GM18861 (cell line): ENCODE results near the gene ANKFY1.
"Not testable (repeated sequence)": the region's sequence is repeated elsewhere in the genome, so short reads cannot be mapped to it uniquely, and the experiment has no call there.

Experiments used
- ATAC-seq: cut with Tn5 transposase; IDR thresholded peaks from one replicate; pipeline ENCODE4 v1.9.1; 2021; ENCODE audit not compliant: unreplicated experiment

ANKFY1 gene

DNA sequence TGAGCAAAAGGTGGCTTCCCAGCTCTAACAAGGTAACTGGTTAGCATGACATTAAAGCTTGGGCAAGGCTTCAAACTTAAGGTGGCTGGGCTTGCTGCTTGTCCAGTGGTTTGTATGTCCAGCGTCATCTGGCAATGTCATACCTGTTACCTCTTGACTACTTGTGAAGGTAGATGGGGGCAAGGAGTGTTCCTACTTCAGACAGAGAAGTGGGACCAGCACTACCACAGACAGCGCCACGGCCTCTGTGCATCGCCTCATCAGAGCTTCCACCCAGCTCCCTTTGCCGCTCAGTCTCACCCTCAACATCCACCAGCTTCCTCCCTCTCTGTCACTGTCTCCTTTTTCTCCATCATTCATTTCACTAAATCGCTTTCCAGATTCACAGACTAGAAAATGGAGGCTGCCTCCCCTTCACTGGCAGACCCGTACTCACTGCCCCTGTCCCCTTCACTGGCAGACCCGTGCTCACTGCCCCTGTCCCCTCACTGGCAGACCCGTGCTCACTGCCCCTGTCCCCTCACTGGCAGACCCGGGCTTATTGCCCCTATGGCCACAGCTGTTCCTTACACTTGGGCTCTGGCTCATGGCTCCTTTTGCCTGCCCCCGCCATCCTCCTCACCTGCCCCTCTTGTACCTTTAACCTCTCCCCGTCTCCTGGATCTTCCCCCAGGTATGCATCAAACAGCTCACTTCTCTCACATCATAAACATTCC lies 106.0 kb downstream of the ANKFY1 start:
- ATAC-seq, result no peak

DNA sequence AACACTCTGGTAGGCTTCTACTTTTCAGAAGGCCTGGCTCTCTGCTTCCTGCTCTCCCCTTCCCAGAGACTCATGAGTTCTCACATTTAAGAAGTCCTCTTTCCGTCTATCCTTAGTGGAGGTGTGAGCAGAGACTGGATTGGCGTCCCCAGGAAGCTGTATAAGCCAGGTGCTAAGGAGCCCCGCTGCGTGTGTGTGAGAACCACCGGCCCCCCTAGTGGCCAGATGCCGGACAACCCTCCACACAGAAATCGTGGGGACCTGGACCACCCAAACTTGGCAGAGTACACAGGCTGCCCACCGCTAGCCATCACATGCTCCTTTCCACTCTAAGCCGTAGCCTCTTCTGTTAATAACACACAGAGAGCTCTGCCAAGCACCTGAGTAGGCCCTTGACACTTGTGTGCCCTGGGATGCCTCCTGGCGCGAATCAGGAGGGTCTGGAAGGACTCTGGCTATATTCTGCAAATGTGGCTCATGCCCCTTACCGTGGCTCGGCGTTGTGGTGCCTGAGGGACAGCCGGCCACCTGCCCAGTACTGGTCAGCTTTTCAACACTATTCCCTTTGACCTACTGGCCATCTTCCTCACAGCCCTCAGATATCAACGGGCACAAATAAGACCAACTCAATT lies 106.9 kb downstream of the ANKFY1 start:
- ATAC-seq, result no peak

DNA sequence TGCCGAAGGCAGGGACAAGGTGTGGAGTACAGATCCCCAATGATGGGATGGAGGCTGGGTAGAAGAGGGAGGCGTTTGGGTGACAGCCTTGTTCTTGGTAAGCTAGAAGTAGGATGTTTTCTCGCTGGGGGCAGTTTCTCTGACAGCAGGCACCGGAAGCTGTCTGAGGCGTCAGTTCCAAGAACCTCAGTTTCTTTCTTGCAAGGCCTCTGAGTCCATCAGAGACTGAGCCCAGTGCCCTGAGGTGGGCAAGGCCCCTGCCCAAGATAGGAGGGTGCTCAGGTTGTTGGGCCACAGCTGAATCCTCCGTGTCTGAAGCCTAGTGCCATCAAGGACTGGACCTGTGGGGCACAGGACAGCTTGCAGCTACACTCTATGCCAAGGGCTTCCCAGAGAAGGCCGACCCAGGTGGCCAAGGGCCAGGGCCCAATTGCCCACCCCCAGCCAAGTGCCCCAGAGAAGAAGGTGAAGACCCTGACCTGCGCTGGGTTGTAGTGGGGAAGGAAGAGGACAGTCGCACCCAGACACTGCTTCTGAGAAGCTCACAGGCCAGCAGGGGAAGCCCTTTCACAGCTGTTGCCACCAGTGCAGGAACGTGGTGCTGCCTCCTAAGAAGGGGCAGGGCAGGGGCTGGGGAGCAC lies 107.7 kb downstream of the ANKFY1 start:
- no peak for ATAC-seq

DNA sequence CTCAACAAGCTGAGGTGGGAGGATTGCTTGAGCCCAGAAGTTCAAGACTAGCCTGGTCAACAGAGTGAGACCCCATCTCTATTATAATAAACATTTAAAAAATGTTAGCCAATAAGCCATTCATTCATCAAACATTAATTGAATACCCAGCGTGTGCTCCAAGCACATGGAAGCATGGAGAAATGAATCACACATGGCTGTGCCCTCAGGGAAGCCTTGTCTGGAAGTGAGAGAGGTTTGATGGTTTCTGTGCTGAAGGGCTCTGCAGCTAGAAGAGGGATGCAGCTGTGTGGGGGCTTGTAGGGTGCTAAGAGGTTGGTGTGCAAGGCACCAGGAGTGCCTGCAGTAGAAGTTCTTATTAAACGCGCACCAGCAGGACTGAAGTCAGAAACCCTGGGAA lies 109.6 kb downstream of the ANKFY1 start:
- ATAC-seq, result no peak

DNA sequence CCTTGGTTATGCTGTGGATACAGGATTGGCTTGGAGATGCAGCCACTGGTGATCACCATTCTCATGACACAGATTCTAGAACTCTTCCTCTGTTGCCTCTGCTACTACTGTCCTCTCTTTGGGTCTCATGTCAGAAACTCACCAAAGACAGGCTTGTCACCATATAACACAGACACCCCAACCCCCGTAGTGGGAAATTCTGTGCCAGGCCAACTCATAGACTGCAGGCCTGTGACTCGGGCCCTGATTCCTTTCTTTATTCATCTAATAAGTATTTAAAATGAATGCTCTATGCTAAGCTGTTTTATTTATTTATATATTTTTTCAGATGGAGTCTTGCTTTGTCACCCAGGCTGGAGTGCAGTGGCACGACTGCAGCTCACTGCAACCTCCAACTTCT lies 111.3 kb downstream of the ANKFY1 start:
- no peak for ATAC-seq

DNA sequence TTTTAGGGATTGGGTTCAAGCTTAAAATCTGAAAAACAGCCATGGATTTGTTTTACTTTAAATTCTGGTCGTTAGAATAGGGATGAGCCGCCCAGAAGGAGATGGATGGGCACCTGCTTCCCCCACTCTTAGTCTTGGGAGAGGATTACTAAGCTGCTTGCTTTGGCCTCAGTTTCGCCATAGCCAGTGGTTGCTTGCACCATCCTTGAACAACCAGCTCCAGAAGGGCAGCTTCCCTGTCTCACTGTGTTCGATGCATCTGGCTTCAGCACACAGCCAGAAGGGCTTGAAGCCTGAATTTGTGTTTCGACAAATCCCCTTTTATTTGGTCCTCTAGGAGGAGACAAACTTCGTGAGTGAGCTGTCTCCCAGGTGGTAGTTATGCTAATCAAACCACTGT lies 113.7 kb downstream of the ANKFY1 start:
- no peak for ATAC-seq

DNA sequence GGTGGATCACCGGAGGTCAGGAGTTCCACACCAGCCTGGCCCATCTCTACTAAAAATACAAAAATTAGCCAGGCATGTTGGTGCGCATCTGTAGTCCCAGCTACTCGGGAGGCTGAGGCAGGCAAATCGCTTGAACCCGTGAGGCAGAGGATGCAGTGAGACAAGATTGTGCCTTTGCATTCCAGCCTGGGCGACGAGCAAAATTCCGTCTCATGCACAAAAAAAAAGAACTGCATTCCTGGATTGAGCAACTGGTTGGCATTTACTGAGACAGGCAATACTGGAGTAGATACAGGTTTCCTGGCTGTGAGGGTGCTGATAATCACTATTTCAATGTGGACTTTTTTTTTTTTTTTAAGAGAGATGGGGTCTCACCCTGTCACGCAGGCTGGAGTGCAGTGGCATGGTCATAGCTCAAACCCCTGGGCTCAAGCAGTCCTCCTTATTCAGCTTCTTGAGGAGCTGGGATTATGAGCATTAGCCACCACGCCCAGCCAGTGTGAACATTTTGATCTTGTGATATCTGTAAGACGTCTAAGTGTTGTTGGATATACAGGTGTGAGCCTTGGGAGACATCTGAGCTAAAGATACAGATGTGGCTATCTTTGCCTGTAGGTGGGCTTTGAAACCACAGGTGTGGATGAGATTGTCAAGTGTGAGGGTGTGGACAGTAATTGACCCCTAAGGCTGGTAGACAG lies 115.0 kb downstream of the ANKFY1 start:
- ATAC-seq, result no peak

DNA sequence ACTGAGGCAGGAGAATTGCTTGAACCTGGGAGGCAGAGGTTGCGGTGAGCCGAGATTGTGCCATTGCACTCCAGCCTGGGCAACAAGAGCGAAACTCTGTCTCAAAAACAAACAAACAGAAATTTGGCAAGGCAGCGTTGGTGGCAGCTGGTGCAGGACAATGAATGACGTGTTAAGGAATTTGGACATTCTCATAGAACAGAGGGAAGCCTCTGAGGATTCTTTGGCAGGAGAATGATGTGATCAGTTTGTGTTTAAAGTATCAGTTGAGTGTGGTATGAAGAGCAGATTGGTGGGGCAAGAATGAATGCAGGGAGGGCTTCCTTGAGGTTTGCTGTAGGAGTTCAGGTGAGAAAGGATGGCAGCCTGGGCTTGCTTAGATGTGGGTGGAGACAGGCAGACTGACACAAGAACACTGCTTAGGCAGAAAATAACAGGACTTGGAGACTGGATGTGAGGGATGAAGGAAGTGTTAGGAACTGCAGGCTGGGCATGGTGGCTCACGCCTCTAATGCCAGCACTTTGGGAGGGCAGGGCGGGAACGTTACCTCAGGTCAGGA lies 115.9 kb downstream of the ANKFY1 start:
- ATAC-seq, result no peak

DNA sequence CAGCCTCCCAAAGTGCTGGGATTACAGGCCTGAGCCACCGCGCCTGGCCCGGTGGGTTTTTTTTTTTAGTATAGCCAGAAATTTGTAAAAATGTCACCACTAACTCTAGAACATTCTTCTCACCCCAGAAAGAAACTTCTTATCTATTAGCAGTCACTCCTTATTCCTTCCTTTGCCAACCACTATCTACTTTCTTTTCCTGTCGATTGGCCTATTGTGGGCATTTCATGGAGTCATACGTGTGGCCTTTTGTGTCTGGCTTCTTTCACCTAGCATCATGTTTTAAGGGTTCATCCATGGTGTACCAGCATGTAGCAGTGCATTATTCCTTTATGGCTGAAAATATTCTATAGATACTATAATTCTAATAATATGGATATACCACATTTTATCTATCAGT lies 117.1 kb downstream of the ANKFY1 start:
- ATAC-seq, result no peak

DNA sequence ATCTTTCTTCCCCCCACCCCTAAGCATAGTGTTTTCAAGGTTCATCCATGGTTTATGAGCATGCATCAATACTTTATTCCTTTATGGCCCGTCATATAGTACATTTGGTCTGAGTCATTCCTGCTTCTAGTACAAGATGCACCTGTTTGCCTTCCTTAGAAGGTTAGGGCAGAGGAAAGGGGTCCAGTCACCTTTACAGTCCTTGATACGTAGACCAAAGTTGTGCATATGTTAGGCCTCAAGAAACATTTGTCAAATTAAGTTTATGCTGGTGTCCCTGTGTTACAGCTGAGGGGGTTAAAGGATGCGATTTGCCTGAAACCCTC lies 119.4 kb downstream of the ANKFY1 start:
- no peak for ATAC-seq

DNA sequence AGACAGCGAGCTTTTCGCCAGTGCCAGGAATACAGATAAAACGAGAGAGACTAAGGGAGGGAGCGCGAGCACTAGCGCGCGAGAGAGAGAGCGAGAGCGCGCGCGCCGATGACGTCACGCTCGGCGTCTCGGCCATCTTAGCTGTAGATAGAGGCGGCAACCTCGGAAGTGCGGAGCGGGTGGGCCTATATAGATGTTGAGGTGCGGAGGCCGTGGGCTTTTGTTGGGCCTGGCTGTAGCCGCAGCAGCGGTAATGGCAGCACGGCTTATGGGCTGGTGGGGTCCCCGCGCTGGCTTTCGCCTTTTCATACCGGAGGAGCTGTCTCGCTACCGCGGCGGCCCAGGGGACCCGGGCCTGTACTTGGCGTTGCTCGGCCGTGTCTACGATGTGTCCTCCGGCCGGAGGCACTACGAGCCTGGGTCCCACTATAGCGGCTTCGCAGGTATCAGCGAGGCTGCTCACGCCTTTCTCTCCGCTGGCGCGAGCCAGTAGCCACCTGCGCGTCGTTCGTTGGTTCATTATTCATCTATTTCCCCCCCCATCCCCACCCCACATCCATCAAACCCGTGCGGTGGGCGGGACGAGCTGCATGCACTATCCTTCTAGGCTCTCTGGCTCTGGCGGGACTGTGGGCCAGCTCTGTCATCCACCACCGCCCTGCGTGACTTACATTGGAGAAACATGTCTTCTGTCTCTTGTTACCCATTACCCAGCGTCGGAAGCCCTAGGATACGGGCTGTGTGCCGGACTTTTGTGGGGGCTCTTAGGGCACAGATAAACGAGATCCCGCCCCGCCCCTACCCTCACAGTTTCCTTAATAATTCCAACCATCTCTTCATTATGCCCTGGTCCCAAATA lies 120.0 kb downstream of the ANKFY1 start:
- ATAC-seq, result peak; percentile 57

DNA sequence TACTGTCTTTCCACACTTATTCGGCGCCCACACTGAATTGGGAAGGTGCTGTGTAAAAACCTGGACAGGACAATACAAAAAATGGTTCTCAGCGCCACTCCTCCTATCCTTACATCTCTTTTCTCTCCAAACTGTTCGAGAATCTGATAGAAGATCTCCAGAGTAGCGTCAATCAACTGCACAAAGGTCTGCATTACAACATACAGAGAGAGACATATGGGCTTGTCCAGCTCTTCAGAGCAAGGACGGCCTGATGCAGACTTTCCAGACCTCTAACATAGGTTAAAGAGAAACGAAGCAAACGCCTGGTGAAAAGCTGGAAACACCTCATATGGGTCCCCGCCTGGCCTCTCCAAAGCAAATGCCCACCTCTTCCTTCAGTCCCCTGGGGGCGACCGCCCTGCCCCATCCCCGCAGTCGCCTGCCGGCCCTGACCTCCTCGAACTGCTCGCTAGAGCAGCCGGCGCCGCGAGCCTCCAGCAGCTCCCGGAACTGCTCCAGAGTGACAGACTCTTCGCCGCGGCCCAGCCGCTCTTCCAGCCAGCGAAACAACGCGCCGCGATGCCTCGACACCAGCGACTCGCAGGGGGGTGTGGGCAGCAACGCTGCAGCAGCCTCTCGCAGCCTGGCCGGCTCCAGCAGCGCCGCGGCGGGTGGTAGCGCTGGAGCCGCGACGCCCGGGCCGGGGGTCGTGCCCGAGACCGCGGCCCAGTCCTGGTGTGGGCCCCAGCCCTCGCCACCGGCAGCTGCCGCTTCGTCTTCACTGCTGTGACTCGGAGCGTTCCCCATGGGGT lies 121.5 kb downstream of the ANKFY1 start:
- ATAC-seq, result peak; percentile 8

DNA sequence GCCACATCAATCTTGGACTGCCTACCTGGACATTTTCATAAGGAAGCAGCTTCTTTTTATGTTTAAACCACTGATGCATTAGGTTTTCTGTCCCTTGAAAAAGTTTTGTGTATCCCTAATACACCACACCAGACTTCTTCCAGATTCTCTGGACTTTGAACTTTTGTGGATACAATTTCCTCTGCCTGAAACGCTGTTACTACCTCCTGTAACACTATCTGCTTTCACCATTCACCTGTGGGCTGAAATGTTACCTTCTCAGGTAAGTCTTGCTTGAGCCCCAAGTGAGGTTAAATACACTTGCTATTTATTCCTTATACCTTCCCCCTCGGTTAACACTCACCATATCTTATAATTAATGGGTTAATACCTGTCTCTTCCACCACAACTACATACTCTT lies 123.7 kb downstream of the ANKFY1 start:
- ATAC-seq, result no peak

DNA sequence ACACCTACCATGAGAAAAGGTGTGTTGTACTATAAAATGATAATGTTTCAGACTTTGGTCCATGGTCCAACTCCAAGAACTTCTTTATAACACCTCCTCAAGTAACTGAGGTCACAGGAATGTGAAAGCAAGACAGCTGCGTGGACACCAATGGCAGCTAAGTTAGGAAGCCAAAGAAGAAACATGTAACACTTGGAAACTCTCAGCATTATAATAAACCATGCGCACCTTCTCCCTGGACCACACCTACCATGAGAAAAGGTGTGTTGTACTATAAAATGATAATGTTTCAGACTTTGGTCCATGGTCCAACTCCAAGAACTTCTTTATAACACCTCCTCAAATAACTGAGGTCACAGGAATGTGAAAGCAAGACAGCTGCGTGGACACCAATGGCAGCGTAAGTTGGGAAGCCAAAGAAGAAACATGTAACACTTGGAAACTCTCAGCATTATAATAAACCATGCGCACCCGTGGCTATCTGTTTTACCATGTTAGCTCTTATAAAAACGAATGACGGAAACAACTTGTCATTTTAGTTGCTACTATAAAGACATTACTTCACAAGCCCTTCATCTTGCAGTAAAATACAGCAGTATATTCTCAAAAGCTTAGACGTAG lies 124.8 kb downstream of the ANKFY1 start:
- ATAC-seq, result not testable (repeated sequence)

DNA sequence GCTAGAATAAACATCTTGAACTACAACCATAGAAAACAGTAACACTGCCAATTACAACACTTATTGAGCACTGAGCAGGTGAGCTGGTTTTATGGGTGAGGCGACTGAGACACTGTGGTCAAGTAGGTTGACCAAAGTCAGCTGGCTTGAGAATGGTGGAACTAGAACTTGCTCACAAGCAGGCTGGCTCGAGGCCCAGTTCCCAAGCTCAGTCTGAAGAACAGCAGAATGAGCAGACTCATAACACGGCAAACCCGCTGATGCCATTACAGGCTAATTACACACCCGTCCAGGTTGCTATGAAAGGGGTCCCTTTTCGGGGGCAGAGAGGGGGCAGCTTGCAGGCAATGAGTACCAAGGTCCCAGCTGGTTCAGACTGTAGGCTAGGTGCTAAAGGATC lies 127.4 kb downstream of the ANKFY1 start:
- ATAC-seq, result no peak

DNA sequence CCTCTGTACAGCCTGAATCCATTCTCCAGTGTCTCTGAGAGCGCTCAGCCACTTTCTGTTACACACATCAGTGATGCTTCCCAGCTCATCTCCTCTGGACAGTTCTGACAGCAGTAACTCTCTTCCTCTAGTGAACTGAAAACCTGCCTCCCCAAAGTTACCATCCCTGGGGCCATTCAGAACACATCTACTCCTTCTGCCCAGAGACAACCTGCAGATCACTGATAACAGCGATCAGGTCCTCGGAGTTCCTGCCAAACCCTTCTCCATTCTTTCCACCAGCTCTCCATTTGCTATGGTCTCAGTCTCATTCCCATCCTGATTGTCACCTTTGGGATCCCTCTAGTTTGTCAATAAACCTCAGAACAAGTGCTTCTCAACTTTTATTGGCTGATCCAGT lies 128.3 kb downstream of the ANKFY1 start:
- ATAC-seq, result no peak

DNA sequence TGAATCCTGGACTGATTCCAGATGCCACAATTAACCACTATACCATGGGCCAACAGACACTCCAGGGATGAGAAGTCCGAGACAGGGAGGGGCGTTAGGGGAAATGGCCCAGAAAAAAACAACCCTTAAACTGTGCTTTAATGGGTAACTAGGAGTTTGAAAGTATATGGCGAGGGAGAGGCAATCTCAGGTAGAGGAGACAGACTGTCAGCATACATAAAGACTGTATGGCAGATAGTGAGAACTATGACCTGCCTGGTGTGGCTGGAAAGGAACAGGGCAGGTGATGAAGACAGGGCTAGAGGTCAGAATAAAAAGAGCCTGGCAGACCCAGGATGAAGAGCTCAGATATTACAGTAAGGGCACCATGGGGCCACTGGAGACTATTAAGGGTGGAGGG lies 129.1 kb downstream of the ANKFY1 start:
- no peak for ATAC-seq

DNA sequence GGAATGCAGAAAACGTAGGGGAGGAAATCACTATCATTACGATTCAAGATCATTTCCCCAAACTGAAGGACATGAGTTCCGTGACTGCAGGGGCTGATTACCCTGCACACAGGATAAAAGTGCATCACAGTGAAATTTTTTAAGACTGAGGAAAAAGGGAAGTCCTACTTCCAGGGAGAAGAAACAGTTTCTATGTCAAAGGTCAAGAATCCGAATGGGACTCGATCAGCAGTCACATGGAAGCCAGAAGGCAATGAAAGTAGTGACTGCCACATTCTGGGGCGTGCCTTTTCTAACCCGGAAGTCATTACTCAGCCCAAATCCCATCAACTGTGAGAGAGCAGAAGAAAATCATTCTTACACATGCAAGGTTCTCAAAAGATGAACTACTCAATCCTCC lies 133.1 kb downstream of the ANKFY1 start:
- ATAC-seq, result no peak

DNA sequence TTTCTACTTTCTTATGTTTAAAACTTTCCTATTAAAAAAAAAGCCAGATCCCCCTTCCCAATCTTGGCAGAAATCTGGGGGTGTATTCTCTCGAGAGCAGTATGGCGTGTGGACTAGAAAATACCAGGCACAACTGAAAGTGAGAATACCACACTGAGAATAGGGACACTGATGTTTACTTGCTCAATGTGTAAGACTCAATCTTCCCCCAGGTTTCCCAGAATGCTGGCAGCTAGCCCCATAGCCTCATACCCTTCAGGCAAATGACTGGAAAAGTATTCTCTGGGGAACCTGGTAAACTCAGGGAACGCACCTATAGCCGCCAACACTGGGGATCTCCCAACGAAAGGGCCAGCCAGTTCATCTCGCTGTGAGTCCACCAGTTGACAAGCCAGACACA lies 136.2 kb downstream of the ANKFY1 start:
- ATAC-seq, result no peak

DNA sequence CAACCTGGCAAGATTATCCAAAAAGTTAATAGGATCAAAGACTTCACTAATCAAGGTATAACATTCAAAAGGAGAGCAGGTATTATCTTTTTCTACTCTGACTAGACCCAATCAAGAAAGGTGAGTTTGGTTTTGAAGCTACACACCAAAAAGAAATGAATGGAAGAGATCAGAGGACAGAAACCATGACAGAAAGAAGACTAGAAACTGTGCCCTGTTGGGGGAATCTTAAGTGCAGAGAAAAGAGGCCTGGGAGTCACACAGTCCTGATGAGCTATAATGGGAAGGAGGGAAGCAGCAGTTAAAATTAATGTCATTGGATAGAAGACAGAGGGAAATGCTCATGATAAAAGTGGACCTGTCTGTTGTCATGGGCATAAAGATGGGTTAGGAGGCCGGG lies 138.2 kb downstream of the ANKFY1 start:
- no peak for ATAC-seq
